Motor neuron (in vitro differentiated cells): ENCODE data around the gene AGAP1. TPM values are rescaled to one million over a fixed set of nuclear protein-coding genes. Genes with fewer than 3 reads are reported as not detected.

Experiments
- ATAC-seq, 8 experiments: fragments of 200-7000 bp; cut with Tn5 transposase; replicated peaks in 6 of 8; 2 replicates each; pipeline ENCODE4 v1.8.0; 2021; ENCODE audit warnings: mild to moderate bottlenecking in 8 of 8, moderate library complexity in 8 of 8
- H3K27ac ChIP-seq, 2 donors: fragments of 250-450 bp; sonication (Bioruptor Pico); 2 replicates each; pipeline ENCODE4 v1.9.0; 2021; ENCODE audit warnings: antibody characterized with exemption in 2 of 2, mild to moderate bottlenecking in 2 of 2, moderate library complexity in 1 of 2
- H3K4me1 ChIP-seq, 2 donors: fragments of 250-450 bp; sonication (Bioruptor Pico); replicated peaks in 1 of 2; 2 replicates each; pipeline ENCODE4 v1.6.1; 2021; ENCODE audit warnings: antibody characterized with exemption in 2 of 2, mild to moderate bottlenecking in 2 of 2, moderate library complexity in 1 of 2
- H3K4me3 ChIP-seq, 5 donors: fragments of 250-450 bp; sonication (Bioruptor Pico); 2 replicates each; pipeline ENCODE4 v1.9.0; 2021; ENCODE audit warnings: antibody characterized with exemption in 5 of 5, mild to moderate bottlenecking in 5 of 5, moderate library complexity in 4 of 5
- WGBS, 10 experiments: fragments of 450-650 bp; shearing (Covaris generic); methylation state at CpG; one replicate each; pipeline ENCODE4 v1.0.0; 2022; 5-methylcytosine and 5-hydroxymethylcytosine counted together
- in situ Hi-C, 9 experiments: fragments of 400-800 bp; cut with MboI; loops; one replicate each; pipeline ENCODE4 v1.15.0; 2021; ENCODE audit warnings: low sequenced_read_pairs in 9 of 9, low pct_unique_long_range_greater_than_20kb in 2 of 9; ENCODE audit not compliant: unreplicated experiment in 9 of 9
- total RNA-seq, 8 experiments: library from RNA; unstranded; fragments of 300-600 nt; gene quantifications; 2 replicates each; pipeline versions ENCODE4 v1.2.3 to v1.2.4, GENCODE V29; 2022

The AGAP1 gene
- total RNA-seq, 8 experiments from 2014 or later = 5.9 to 51.1 (median 34.3) TPM

- Histone ChIP-seq H3K4me1 (peaks cover 40 to 45% of the 10 kb centered on the region in 2 donors), H3K4me3 (peak overlapping the region in 1 of 5 donors; percentile 12), H3K27ac (no peak overlapping the region)
- 0 to 54% (median 5%) methylated on average over 1 to 6 of the region's 16 CpGs; no CpG with 5 or more reads in 1 of the 10 experiments for WGBS, 10 experiments
- peak in 3 of 8 experiments; percentile 14 to 48 (median 33) for ATAC-seq
- in situ Hi-C loops = loop anchor here in 3 of 9 experiments (10.0 kb wide), 1 partner anchor 397 kb away; no protein-coding TSS in a partner anchor
Measured at GRCh38 chr2:236171680-236172254, 677.9 kb downstream of the AGAP1 start.

GRCh38 chr2:236172255-236173035 is 678.6 kb downstream of the AGAP1 start:
- Histone ChIP-seq H3K4me3 (peak overlapping the region in 1 of 5 donors; percentile 6), H3K4me1 (peaks cover 40 to 45% of the 10 kb centered on the region in 2 donors), H3K27ac (no peak overlapping the region)
- WGBS, 10 experiments = 0 to 61% (median 9%) methylated on average over 1 to 14 of the region's 46 CpGs; no CpG with 5 or more reads in 2 of the 10 experiments
- in situ Hi-C loops = loop anchor here in 3 of 9 experiments (10.0 kb wide), 1 partner anchor 398 kb away; no protein-coding TSS in a partner anchor
- ATAC-seq = peak in 3 of 8 experiments; percentile 7 to 8 (median 8)

- Histone ChIP-seq H3K4me1 (peaks cover 40 to 45% of the 10 kb centered on the region in 2 donors), H3K27ac (no peak overlapping the region), H3K4me3 (peak overlapping the region in 1 of 5 donors; percentile 6)
- no peak for ATAC-seq
- WGBS, 10 experiments = 17 to 30% methylated on average over 4 to 7 of the region's 62 CpGs; no CpG with 5 or more reads in 8 of the 10 experiments
- in situ Hi-C loops = loop anchor here in 3 of 9 experiments (10.0 kb wide), 1 partner anchor 398 kb away; no protein-coding TSS in a partner anchor
Measured at GRCh38 chr2:236173036-236173728, 679.3 kb downstream of the AGAP1 start.

- WGBS, 10 experiments = 23 to 78% (median 54%) methylated on average over 3 to 10 of the region's 23 CpGs; no CpG with 5 or more reads in 2 of the 10 experiments
- Histone ChIP-seq H3K27ac (no peak overlapping the region), H3K4me3 (no peak overlapping the region), H3K4me1 (peaks cover 40 to 47% of the 10 kb centered on the region in 2 donors)
- no peak for ATAC-seq
- in situ Hi-C loops = loop anchor here in 3 of 9 experiments (10.0 kb wide), 1 partner anchor 399 kb away; no protein-coding TSS in a partner anchor
Measured at GRCh38 chr2:236173729-236174607, 680.1 kb downstream of the AGAP1 start.

GRCh38 chr2:236175548-236176150 is 681.8 kb downstream of the AGAP1 start:
- Histone ChIP-seq H3K4me3 (no peak overlapping the region), H3K27ac (no peak overlapping the region), H3K4me1 (peaks cover 39 to 52% of the 10 kb centered on the region in 2 donors)
- WGBS, 10 experiments = 20 to 100% (median 65%) methylated on average over 1 to 2 of the region's 6 CpGs; no CpG with 5 or more reads in 2 of the 10 experiments
- in situ Hi-C loops = loop anchor here in 5 of 9 experiments (10.0 to 25.0 kb wide), 2 partner anchors 388 to 401 kb away; no protein-coding TSS in a partner anchor
- ATAC-seq = no peak

- H3K4me1 ChIP-seq = peaks cover 33 to 45% of the 10 kb centered on the region in 2 donors
- H3K27ac ChIP-seq = no peak overlapping the region
- in situ Hi-C loops = loop anchor here in 5 of 9 experiments (10.0 to 25.0 kb wide), 2 partner anchors 389 to 402 kb away; no protein-coding TSS in a partner anchor
- peak in 1 of 8 experiments; percentile 19 for ATAC-seq
- whole genome bisulfite sequencing, 10 experiments = 10 to 47% (median 29%) methylated on average over 2 to 6 of the region's 7 CpGs; no CpG with 5 or more reads in 4 of the 10 experiments
- no peak overlapping the region for H3K4me3 ChIP-seq
Measured at GRCh38 chr2:236176417-236176816, 682.6 kb downstream of the AGAP1 start.

- H3K4me1 ChIP-seq = peaks cover 27 to 40% of the 10 kb centered on the region in 2 donors
- H3K27ac ChIP-seq = no peak overlapping the region
- no peak overlapping the region for H3K4me3 ChIP-seq
- in situ Hi-C loops = loop anchor here in 5 of 9 experiments (10.0 to 25.0 kb wide), 2 partner anchors 390 to 402 kb away; no protein-coding TSS in a partner anchor
- ATAC-seq = no peak
- WGBS, 10 experiments = 42 to 100% (median 82%) methylated on average over 1 to 8 of the region's 21 CpGs; no CpG with 5 or more reads in 2 of the 10 experiments
Measured at GRCh38 chr2:236176951-236177350, 683.1 kb downstream of the AGAP1 start.

- 87% methylated on average over 3 of the region's 20 CpGs; no CpG with 5 or more reads in 9 of the 10 experiments for WGBS, 10 experiments
- Histone ChIP-seq H3K27ac (no peak overlapping the region), H3K4me3 (peak overlapping the region in 1 of 5 donors; percentile 26), H3K4me1 (peaks cover 22 to 34% of the 10 kb centered on the region in 2 donors)
- in situ Hi-C loops = loop anchor here in 5 of 9 experiments (10.0 to 25.0 kb wide), 2 partner anchors 390 to 403 kb away; no protein-coding TSS in a partner anchor
- peak in 3 of 8 experiments; percentile 33 to 68 (median 45) for ATAC-seq
Measured at GRCh38 chr2:236177604-236177966, 683.7 kb downstream of the AGAP1 start.

- Histone ChIP-seq H3K27ac (peak overlapping the region in 1 of 2 donors; percentile 52), H3K4me3 (peak overlapping the region in 4 of 5 donors; percentile 10 to 32 (median 24)), H3K4me1 (peaks cover 17 to 27% of the 10 kb centered on the region in 2 donors)
- 2 to 28% (median 10%) methylated on average over 5 to 15 of the region's 65 CpGs; no CpG with 5 or more reads in 1 of the 10 experiments for WGBS, 10 experiments
- peak; percentile 51 to 86 (median 77) for ATAC-seq
- in situ Hi-C loops = loop anchor here in 5 of 9 experiments (10.0 to 25.0 kb wide), 2 partner anchors 391 to 403 kb away; no protein-coding TSS in a partner anchor
Measured at GRCh38 chr2:236177967-236178889, 684.4 kb downstream of the AGAP1 start.

GRCh38 chr2:236178890-236179235 is 685.0 kb downstream of the AGAP1 start:
- ATAC-seq = peak in 5 of 8 experiments; percentile 23 to 44 (median 32)
- 0 to 17% (median 2%) methylated on average over 1 to 10 of the region's 15 CpGs; no CpG with 5 or more reads in 1 of the 10 experiments for WGBS, 10 experiments
- Histone ChIP-seq H3K4me1 (peaks cover 15 to 21% of the 10 kb centered on the region in 2 donors), H3K4me3 (peak overlapping the region in 4 of 5 donors; percentile 10 to 32 (median 24)), H3K27ac (peak overlapping the region in 1 of 2 donors; percentile 52)
- in situ Hi-C loops = loop anchor here in 5 of 9 experiments (10.0 to 25.0 kb wide), 2 partner anchors 392 to 404 kb away; no protein-coding TSS in a partner anchor
